Adrenal gland (tissue), 12 donors: ENCODE results near the gene CKAP5. TPM values are rescaled to one million over a fixed set of nuclear protein-coding genes. Genes with fewer than 3 reads are reported as not detected.

Experiments used
- DNase-seq, 7 donors: peaks; one replicate each; pipeline ENCODE4 v3.0.0-alpha.2; 2019 to 2020
- H3K27ac ChIP-seq, 5 donors: fragments of 200-600 bp; sonication (generic) in 4 of 5; 1 replicate in 3 of 5; 2 replicates in 2 of 5; pipeline versions ENCODE4 v1.5.1 to v1.8.0; 2016 to 2020; ENCODE audit warnings: mild to moderate bottlenecking in 1 of 5
- H3K27me3 ChIP-seq: fragments of 200-600 bp; 2 replicates; pipeline ENCODE4 v1.8.0; 2021
- H3K36me3 ChIP-seq, 2 donors: fragments of 200-600 bp; replicated peaks in 1 of 2; 1 replicate in 1 of 2; 2 replicates in 1 of 2; pipeline versions ENCODE4 v1.5.1 to v1.8.0; 2018 to 2022
- H3K4me1 ChIP-seq, 2 donors: fragments of 200-600 bp; replicated peaks in 1 of 2; 1 replicate in 1 of 2; 2 replicates in 1 of 2; pipeline versions ENCODE4 v1.5.1 to v1.8.0; 2018 to 2021
- H3K4me3 ChIP-seq, 4 donors: fragments of 200-600 bp; sonication (generic) in 3 of 4; one replicate each; pipeline ENCODE4 v1.5.1; 2016 to 2018
- H3K9me3 ChIP-seq, 3 donors: fragments of 200-600 bp; sonication (generic) in 1 of 3; replicated peaks in 1 of 3; 1 replicate in 2 of 3; 2 replicates in 1 of 3; pipeline versions ENCODE4 v1.5.1 to v1.8.0; 2016 to 2021
- POLR2A ChIP-seq, 2 donors: fragments of 450-650 bp; IDR thresholded peaks; one replicate each; pipeline ENCODE4 v1.6.1; 2017; ENCODE audit warnings: antibody characterized with exemption in 2 of 2, mild to moderate bottlenecking in 2 of 2, moderate library complexity in 1 of 2
- WGBS, 4 donors: extraction: QIAGEN DNeasy Blood & Tissue Kit in 2 of 4; methylation state at CpG; one replicate each; pipeline versions ENCODE4 v1.1.5 to v1.1.7; 2013 to 2017; 5-methylcytosine and 5-hydroxymethylcytosine counted together
- intact Hi-C, 2 donors: fragments of 100-400 bp; cut with DNase I; formaldehyde crosslinking; loops; one replicate each; pipeline versions ENCODE4 v1.14.1 to v1.15.0; 2022 to 2023
- polyA plus RNA-seq, 3 donors: library from polyadenylated mRNA; stranded (reverse); fragments of 200-250 nt in 2 of 3; fragments of 350-450 nt in 1 of 3; fragmentation: Illumina TruSeq in 1 of 3; extraction: RNeasy Lipid Tissue Mini Kit (QIAGEN cat#74804) in 1 of 3; gene quantifications; one replicate each; pipeline ENCODE4 v1.2.3, GENCODE V29; 2013 to 2014
- total RNA-seq, 9 donors: library from RNA; depleted of rRNA in 4 of 9; stranded (reverse); fragments of >200 nt in 4 of 9; fragments of 120-200 nt in 1 of 9; fragmentation: NEBNext Ultra II Directional in 1 of 9; extraction: Animal tissue kit (Norgen Biotek cat#: 25700) in 1 of 9; gene quantifications; one replicate each; pipeline versions ENCODE4 v1.1.0 to v1.2.4, GENCODE V29; 2013 to 2023
- TF ChIP-seq, protein P1 (sequence below), 6 experiments: fragments of 450-650 bp in 4 of 6; fragments of 200-600 bp in 2 of 6; sonication (generic) in 1 of 6; IDR thresholded peaks; 1 replicate in 5 of 6; 2 replicates in 1 of 6; pipeline versions ENCODE4 v1.5.1 to v1.8.0; 2016 to 2021; ENCODE audit warnings: antibody characterized with exemption in 6 of 6, mild to moderate bottlenecking in 2 of 6, moderate library complexity in 1 of 6
- donor health status: healthy with polysubstance abuse.
- donor health status: Bipolar disorder and iron deficiency.
- donor health status: DM: yes; HTN: yes; CAD: no.
- donor health status: DM: no; HTN: no; CAD: no.
- donor health status: DM: no; HTN: no; CAD: no.
- donor health status: DM: yes; HTN: yes; CAD: no.

The CKAP5 gene
- total and polyA plus RNA-seq, 12 donors: 18.0 to 174 (median 97.6) TPM

GRCh38 chr11:46706886-46707285, 139.2 kb downstream of the CKAP5 start:
- H3K36me3 ChIP-seq: peaks cover 0 to 57% of the 10 kb centered on the region in 2 donors
- H3K27ac ChIP-seq: no peak overlapping the region
- H3K9me3 ChIP-seq: no peaks in the 10 kb centered on the region
- H3K4me3 ChIP-seq: no peak overlapping the region
- intact Hi-C loops: no loop called here
- H3K27me3 ChIP-seq: no peaks in the 10 kb centered on the region
- no peak for DNase-seq
- 85 to 90% (median 89%) methylated on average over 7 of the region's 7 CpGs for WGBS, 4 donors
- TF ChIP-seq, protein P1, sequence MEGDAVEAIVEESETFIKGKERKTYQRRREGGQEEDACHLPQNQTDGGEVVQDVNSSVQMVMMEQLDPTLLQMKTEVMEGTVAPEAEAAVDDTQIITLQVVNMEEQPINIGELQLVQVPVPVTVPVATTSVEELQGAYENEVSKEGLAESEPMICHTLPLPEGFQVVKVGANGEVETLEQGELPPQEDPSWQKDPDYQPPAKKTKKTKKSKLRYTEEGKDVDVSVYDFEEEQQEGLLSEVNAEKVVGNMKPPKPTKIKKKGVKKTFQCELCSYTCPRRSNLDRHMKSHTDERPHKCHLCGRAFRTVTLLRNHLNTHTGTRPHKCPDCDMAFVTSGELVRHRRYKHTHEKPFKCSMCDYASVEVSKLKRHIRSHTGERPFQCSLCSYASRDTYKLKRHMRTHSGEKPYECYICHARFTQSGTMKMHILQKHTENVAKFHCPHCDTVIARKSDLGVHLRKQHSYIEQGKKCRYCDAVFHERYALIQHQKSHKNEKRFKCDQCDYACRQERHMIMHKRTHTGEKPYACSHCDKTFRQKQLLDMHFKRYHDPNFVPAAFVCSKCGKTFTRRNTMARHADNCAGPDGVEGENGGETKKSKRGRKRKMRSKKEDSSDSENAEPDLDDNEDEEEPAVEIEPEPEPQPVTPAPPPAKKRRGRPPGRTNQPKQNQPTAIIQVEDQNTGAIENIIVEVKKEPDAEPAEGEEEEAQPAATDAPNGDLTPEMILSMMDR (IDR thresholded peaks at IDR 0.05): no peak
- no peak for TF ChIP-seq POLR2A (IDR thresholded peaks at IDR 0.05)
- peaks cover 1 to 19% of the 10 kb centered on the region in 2 donors for H3K4me1 ChIP-seq

DNA sequence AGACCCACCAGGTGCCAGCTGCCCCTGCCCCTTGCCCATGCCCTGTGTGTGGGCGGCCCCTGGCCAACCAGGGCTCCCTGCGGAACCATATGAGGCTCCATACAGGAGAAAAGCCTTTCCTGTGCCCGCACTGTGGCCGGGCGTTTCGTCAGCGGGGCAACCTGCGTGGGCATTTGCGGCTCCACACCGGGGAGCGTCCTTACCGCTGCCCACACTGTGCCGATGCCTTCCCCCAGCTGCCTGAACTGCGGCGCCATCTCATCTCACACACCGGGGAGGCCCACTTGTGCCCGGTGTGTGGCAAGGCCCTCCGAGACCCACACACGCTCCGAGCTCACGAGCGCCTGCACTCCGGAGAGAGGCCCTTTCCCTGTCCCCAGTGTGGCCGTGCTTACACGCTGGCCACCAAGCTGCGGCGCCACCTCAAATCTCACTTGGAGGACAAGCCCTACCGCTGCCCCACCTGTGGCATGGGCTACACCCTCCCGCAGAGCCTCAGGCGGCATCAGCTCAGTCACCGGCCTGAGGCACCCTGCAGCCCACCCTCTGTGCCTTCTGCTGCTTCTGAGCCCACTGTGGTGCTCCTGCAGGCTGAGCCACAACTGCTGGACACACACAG, 140.9 kb downstream of the CKAP5 start:
- no peaks in the 10 kb centered on the region for H3K9me3 ChIP-seq
- DNase-seq: no peak
- H3K27ac ChIP-seq: no peak overlapping the region

DNA sequence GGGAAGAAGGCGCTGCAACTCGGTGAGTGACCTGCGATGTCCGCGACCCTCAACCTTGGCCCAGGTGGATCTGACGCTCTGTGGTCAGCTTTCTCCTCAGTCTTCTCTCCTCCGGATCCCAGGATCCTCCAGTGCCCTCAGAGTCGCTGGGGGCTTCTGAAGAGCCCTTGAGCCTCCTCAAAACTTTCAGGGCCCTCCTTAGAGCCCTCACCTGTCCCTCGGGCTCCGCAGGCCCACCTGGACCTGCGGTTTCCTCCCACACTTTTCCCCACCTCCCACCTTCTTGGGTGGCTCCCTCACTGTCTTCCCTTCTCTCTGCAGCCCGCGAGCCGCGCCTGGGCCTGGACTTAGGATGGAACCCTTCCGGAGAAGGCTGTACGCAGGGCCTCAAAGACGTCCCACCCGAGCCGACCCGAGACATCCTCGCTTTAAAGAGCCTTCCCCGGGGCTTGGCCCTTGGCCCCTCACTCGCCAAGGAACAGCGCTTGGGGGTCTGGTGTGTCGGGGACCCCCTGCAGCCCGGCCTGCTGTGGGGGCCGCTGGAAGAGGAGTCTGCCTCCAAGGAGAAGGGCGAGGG, 144.9 kb downstream of the CKAP5 start:
- Histone ChIP-seq H3K4me1 (peaks cover 32 to 48% of the 10 kb centered on the region in 2 donors), H3K9me3 (no peaks in the 10 kb centered on the region), H3K4me3 (peak overlapping the region; percentile 25 to 93 (median 85)), H3K27me3 (no peaks in the 10 kb centered on the region), H3K27ac (peak overlapping the region; percentile 61 to 91 (median 90)), H3K36me3 (peaks cover 0 to 41% of the 10 kb centered on the region in 2 donors)
- 0 to 2% (median 1%) methylated on average over 27 to 29 of the region's 29 CpGs for WGBS, 4 donors
- intact Hi-C loops: no loop called here
- DNase-seq: no peak
- TF ChIP-seq, protein P1 (IDR thresholded peaks at IDR 0.05): no peak
- no peak for TF ChIP-seq POLR2A (IDR thresholded peaks at IDR 0.05)

More for the DNA sequence above, 140.9 kb downstream of the CKAP5 start:
- Histone ChIP-seq H3K27me3 (no peaks in the 10 kb centered on the region), H3K4me1 (peaks cover 7 to 14% of the 10 kb centered on the region in 2 donors), H3K4me3 (no peak overlapping the region), H3K36me3 (peaks cover 0 to 57% of the 10 kb centered on the region in 2 donors)
- TF ChIP-seq POLR2A (IDR thresholded peaks at IDR 0.05): no peak
- TF ChIP-seq, protein P1 (IDR thresholded peaks at IDR 0.05): no peak
- intact Hi-C loops: no loop called here
- WGBS, 4 donors: 93 to 96% (median 94%) methylated on average over 10 to 31 of the region's 31 CpGs

DNA sequence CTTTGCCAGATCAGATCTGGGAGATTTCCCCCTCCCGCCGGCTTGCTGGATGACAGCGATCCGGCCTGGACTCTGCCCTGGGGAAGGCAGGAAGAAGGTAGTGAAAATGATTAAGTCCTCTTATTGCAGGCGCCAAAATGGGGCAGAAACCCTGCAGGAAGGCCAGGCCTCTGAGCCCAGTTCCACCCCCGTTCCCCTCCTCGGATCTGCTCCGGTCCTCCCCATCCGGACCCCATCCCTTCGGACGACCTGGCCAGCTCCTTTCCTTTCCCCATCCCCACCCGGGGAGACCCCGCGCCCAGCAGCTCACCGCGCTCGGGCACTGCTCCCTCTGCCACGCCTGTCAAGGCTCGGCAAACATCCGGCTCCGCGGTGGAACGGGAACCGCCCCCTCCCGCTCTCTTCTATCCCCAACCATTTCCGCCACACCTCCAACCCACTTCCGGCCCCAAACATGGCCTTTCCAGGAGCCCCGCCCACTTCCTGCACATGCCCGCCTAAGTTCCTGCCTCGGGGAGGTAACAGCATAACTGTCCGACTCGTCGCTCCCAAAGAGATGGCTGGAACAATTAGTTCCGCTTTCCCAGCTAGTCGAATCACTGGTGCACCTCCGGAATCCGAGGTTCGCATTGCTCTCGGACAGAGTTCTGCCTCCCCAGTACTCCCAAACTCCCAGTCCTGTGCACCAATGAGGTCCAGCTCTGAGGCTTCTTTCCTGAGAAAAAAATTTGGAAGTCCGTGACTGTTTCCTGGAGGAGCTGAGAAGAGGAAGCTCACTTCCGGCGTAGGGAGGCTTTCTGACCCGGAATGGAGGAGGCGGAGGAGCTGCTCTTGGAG, 145.6 kb downstream of the CKAP5 start, which contains the start of the genes ARHGAP1 and ZNF408:
TSS of gene ARHGAP1 (minus strand) at position 379 of the 837 bp plus-strand sequence. CDS start 4,512 bp downstream, outside the sequence.
TSS of gene ZNF408 (plus strand) at position 791 of the 837 bp plus-strand sequence. CDS start at position 808, 17 bp downstream.
- peaks cover 39 to 55% of the 10 kb centered on the region in 2 donors for H3K4me1 ChIP-seq
- 0 to 1% (median 0%) methylated on average over 13 to 44 of the region's 44 CpGs for WGBS, 4 donors

More for the DNA sequence above, 145.6 kb downstream of the CKAP5 start, which contains the start of the genes ARHGAP1 and ZNF408:
- peak within 1 kb of the TSS; percentile 25 to 93 (median 85) for H3K4me3 ChIP-seq
- TF ChIP-seq POLR2A (IDR thresholded peaks at IDR 0.05): peak in 1 of 2 donors; percentile 89
- TF ChIP-seq, protein P1 (IDR thresholded peaks at IDR 0.05): no peak
- H3K36me3 ChIP-seq: peaks cover 0 to 39% of the 10 kb centered on the region in 2 donors
- no peaks in the 10 kb centered on the region for H3K9me3 ChIP-seq
- peak within 1 kb of the TSS; percentile 61 to 91 (median 90) for H3K27ac ChIP-seq
- no peaks in the 10 kb centered on the region for H3K27me3 ChIP-seq
- intact Hi-C loops: no loop called here
- DNase-seq: peak; percentile 99 to 100 (median 99)
